NB4 (cell line): ENCODE measurements around the gene DBF4B.

ENCODE experiments used
- CTCF ChIP-seq: IDR thresholded peaks from one replicate; pipeline ENCODE4 v1.5.1; 2012; ENCODE audit warnings: low read depth, low read length
- POLR2A ChIP-seq: IDR thresholded peaks from 2 replicates; pipeline ENCODE4 v1.6.1; 2011; ENCODE audit warnings: mild to moderate bottlenecking; ENCODE audit not compliant: insufficient read length; ENCODE audit errors: extremely low read depth

- TF ChIP-seq POLR2A (no peak), CTCF (no peak)
Measured at GRCh38 chr17:44773140-44773539, 64.7 kb downstream of the DBF4B start.
